IPS-15b (cell line): ENCODE results near the gene CEP19.

Experiments
- H3K27me3 ChIP-seq: one replicate; pipeline ENCODE4 v1.6.1; 2013; ENCODE audit warnings: low read length; ENCODE audit not compliant: control insufficient read depth, insufficient read depth
- H3K36me3 ChIP-seq: one replicate; pipeline ENCODE4 v1.6.1; 2013; ENCODE audit warnings: low read length; ENCODE audit not compliant: control insufficient read depth, insufficient read depth
- H3K4me1 ChIP-seq: one replicate; pipeline ENCODE4 v1.6.1; 2013; ENCODE audit warnings: mild to moderate bottlenecking, low read length; ENCODE audit not compliant: control insufficient read depth, insufficient read depth
- H3K4me3 ChIP-seq: one replicate; pipeline ENCODE4 v1.5.1; 2013; ENCODE audit warnings: low read depth, low read length
- H3K9ac ChIP-seq: one replicate; pipeline ENCODE4 v1.6.1; 2013; ENCODE audit warnings: low read depth, mild to moderate bottlenecking, low read length
- H3K9me3 ChIP-seq: one replicate; pipeline ENCODE4 v1.6.1; 2013; ENCODE audit warnings: mild to moderate bottlenecking, low read length; ENCODE audit not compliant: control insufficient read depth, insufficient read depth

Gene CEP19

DNA sequence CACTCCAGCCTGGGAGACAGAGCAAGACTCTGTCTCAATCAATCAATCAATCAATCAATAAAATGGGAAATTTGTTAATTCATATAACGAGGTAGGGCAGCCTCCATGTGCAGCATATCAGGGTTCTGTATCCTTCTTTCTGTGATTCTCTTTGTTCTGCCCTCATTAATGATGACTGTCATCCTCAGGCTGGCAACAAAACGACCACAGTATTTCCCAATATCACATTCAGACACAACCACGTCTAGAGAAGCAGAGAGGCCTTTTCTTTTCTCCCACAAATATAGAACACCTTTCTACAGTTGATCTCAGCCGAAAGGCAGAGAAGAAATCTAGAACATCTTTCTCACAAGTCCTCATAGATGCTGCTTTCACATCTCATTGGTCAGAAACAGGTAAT is 11.2 kb downstream of the CEP19 start:
- no peaks in the 10 kb centered on the region for H3K4me1 ChIP-seq

GRCh38 chr3:196699749-196700148 is 12.3 kb downstream of the CEP19 start:
- Histone ChIP-seq H3K27me3 (no peaks in the 10 kb centered on the region), H3K36me3 (no peaks in the 10 kb centered on the region), H3K4me1 (no peaks in the 10 kb centered on the region), H3K9ac (no peak overlapping the region), H3K9me3 (no peaks in the 10 kb centered on the region), H3K4me3 (no peak overlapping the region)

More for the DNA sequence above, 11.2 kb downstream of the CEP19 start:
- Histone ChIP-seq H3K9me3 (no peaks in the 10 kb centered on the region), H3K27me3 (no peaks in the 10 kb centered on the region), H3K9ac (no peak overlapping the region), H3K4me3 (no peak overlapping the region), H3K36me3 (no peaks in the 10 kb centered on the region)

DNA sequence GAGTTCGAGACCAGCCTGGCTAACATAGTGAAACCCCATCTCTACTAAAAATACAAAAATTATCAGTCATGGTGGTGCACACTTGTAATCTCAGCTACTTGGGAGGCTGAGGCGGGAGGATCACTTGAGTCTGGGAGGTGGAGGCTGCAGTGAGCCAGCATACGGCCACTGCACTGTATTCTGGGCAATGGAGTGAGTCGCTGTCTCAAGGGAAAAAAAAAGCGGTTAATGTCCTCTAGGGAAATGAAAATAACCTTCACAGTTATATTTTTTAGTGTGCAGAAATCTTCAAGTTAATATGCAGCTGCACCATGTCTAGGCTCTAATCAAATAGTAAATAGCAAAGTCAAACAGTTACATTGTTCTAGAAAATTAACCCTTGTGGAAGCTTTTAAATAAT is 14.8 kb downstream of the CEP19 start:
- Histone ChIP-seq H3K9me3 (no peaks in the 10 kb centered on the region), H3K4me3 (no peak overlapping the region), H3K36me3 (no peaks in the 10 kb centered on the region), H3K4me1 (no peaks in the 10 kb centered on the region), H3K27me3 (no peaks in the 10 kb centered on the region), H3K9ac (no peak overlapping the region)

DNA sequence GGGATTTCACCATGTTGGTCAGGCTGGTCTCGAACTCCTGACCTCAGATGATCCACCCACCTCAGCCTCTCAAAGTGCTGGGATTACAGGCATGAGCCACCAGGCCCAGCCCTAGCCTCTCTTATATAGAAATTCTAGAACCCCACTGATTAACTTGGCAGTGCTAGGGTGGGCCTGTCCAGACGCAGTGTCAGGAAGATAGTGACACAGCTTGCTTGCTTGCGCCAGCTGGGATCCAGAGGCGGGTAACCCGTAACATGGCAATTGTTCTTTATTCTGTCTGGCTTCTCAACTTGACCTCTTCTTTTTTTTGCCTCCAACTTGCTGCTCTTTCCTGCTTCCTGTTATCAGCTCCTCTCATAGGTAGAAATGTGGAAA is 16.2 kb downstream of the CEP19 start:
- H3K4me1 ChIP-seq, result no peaks in the 10 kb centered on the region

GRCh38 chr3:196694941-196695848 is 16.9 kb downstream of the CEP19 start:
- no peaks in the 10 kb centered on the region for H3K36me3 ChIP-seq
- no peaks in the 10 kb centered on the region for H3K4me1 ChIP-seq
- H3K9me3 ChIP-seq, result no peaks in the 10 kb centered on the region
- no peak overlapping the region for H3K4me3 ChIP-seq
- no peak overlapping the region for H3K9ac ChIP-seq
- no peaks in the 10 kb centered on the region for H3K27me3 ChIP-seq

More for the DNA sequence above, 16.2 kb downstream of the CEP19 start:
- no peaks in the 10 kb centered on the region for H3K9me3 ChIP-seq
- H3K36me3 ChIP-seq, result no peaks in the 10 kb centered on the region
- H3K27me3 ChIP-seq, result no peaks in the 10 kb centered on the region
- no peak overlapping the region for H3K9ac ChIP-seq
- H3K4me3 ChIP-seq, result no peak overlapping the region

DNA sequence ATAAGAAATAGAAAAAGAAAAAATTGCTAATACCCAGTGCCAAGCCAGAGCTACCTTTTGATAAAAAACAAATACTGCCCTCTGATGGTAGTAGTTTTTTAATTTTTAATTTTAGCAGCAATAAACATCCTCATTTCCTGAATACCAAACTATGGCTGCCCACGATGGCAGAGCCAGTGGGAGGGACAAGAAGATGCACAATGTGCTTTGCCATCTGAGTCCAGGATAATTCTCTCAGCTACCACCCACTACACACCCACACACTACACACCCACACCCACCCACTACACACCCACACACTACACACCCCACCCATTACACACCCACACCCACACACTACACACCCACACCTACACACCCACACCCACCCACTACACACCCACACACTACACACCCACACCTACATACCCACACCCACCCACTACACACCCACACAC is 17.8 kb downstream of the CEP19 start:
- no peak overlapping the region for H3K9ac ChIP-seq
- H3K9me3 ChIP-seq, result no peaks in the 10 kb centered on the region
- H3K4me3 ChIP-seq, result no peak overlapping the region
- H3K27me3 ChIP-seq, result no peaks in the 10 kb centered on the region
- H3K4me1 ChIP-seq, result no peaks in the 10 kb centered on the region
- no peaks in the 10 kb centered on the region for H3K36me3 ChIP-seq

GRCh38 chr3:196691386-196691785 is 20.7 kb downstream of the CEP19 start:
- peaks cover 6% of the 10 kb centered on the region for H3K4me1 ChIP-seq
- no peaks in the 10 kb centered on the region for H3K27me3 ChIP-seq
- no peaks in the 10 kb centered on the region for H3K9me3 ChIP-seq
- no peaks in the 10 kb centered on the region for H3K36me3 ChIP-seq
- H3K9ac ChIP-seq, result no peak overlapping the region
- H3K4me3 ChIP-seq, result no peak overlapping the region

- Histone ChIP-seq H3K27me3 (no peaks in the 10 kb centered on the region), H3K36me3 (no peaks in the 10 kb centered on the region), H3K9ac (no peak overlapping the region), H3K9me3 (no peaks in the 10 kb centered on the region), H3K4me1 (peaks cover 8% of the 10 kb centered on the region), H3K4me3 (no peak overlapping the region)
Observed at GRCh38 chr3:196689941-196690660, 21.9 kb downstream of the CEP19 start.

- Histone ChIP-seq H3K9ac (no peak overlapping the region), H3K4me3 (no peak overlapping the region), H3K36me3 (no peaks in the 10 kb centered on the region), H3K4me1 (peaks cover 13% of the 10 kb centered on the region), H3K27me3 (no peaks in the 10 kb centered on the region), H3K9me3 (no peaks in the 10 kb centered on the region)
Observed at GRCh38 chr3:196688349-196688748, 23.7 kb downstream of the CEP19 start.

DNA sequence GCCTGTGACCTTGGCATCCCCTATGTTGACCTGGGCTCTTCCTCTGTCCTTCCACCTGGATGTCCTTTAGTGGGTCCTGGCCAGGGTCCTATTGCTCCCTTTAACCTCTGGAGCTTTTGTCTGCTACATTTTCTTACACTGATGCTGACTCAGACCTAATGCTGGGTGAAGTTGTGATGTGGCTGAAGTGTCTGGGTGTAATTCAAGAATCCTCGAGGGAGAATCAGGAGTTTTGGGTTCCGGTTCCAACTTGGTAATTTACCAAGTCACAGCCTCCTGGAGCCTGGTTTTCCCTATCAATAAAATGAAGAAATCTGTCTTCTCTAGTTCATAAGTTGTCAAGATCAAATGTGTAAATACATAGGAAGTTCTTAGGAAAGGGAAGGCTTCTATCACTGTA is 25.6 kb downstream of the CEP19 start:
- no peak overlapping the region for H3K4me3 ChIP-seq

GRCh38 chr3:196684548-196685407 is 27.3 kb downstream of the CEP19 start:
- H3K36me3 ChIP-seq, result no peaks in the 10 kb centered on the region
- H3K9ac ChIP-seq, result no peak overlapping the region
- no peaks in the 10 kb centered on the region for H3K27me3 ChIP-seq
- H3K9me3 ChIP-seq, result no peaks in the 10 kb centered on the region
- H3K4me3 ChIP-seq, result no peak overlapping the region
- H3K4me1 ChIP-seq, result peaks cover 13% of the 10 kb centered on the region

More for the DNA sequence above, 25.6 kb downstream of the CEP19 start:
- Histone ChIP-seq H3K9me3 (no peaks in the 10 kb centered on the region), H3K36me3 (no peaks in the 10 kb centered on the region), H3K27me3 (no peaks in the 10 kb centered on the region), H3K4me1 (peaks cover 13% of the 10 kb centered on the region), H3K9ac (no peak overlapping the region)
